Dermis blood vessel endothelial cell (primary cell): Measurements from ENCODE around the gene RNF43. TPM values are rescaled to one million over a fixed set of nuclear protein-coding genes. Genes with fewer than 3 reads are reported as not detected.
A peak's percentile ranks its signal among the peaks of the same experiment; 100 is the strongest.
"Not testable (repeated sequence)": the region's sequence is repeated elsewhere in the genome, so short reads cannot be mapped to it uniquely, and the experiment has no call there.

Source experiments
- DNase-seq: peaks from one replicate; pipeline ENCODE4 v3.0.0; 2010
- total RNA-seq: library from RNA; depleted of rRNA; stranded (reverse); fragments of >200 nt; gene quantifications from 2 replicates; pipeline ENCODE4 v1.2.3, GENCODE V29; 2014

RNF43 gene
- total RNA-seq, 1 donor from 2014 or later = not detected

GRCh38 chr17:58409432-58409831 lies 7.9 kb downstream of the RNF43 start:
- no peak for DNase-seq

- DNase-seq = no peak
These were observed 14.0 kb downstream of the RNF43 start for GRCh38 chr17:58403311-58403710.

GRCh38 chr17:58402679-58403078 lies 14.7 kb downstream of the RNF43 start:
- DNase-seq = no peak

GRCh38 chr17:58402047-58402446 lies 15.3 kb downstream of the RNF43 start:
- DNase-seq = no peak

- no peak for DNase-seq
These were observed 16.0 kb downstream of the RNF43 start for GRCh38 chr17:58401287-58401686.

- DNase-seq = no peak
These were observed 16.5 kb downstream of the RNF43 start for GRCh38 chr17:58400826-58401225.

GRCh38 chr17:58399974-58400373 lies 17.4 kb downstream of the RNF43 start:
- DNase-seq = no peak

GRCh38 chr17:58398574-58399266 lies 18.6 kb downstream of the RNF43 start:
- no peak for DNase-seq

GRCh38 chr17:58397421-58397820 lies 19.9 kb downstream of the RNF43 start:
- DNase-seq = not testable (repeated sequence)

- DNase-seq = no peak
These were observed 21.2 kb downstream of the RNF43 start for GRCh38 chr17:58396173-58396572.

- DNase-seq = no peak
These were observed 22.7 kb downstream of the RNF43 start for GRCh38 chr17:58394534-58395223.

- DNase-seq = peak; percentile 85
These were observed 25.9 kb downstream of the RNF43 start for GRCh38 chr17:58391302-58391984.

- no peak for DNase-seq
These were observed 26.4 kb downstream of the RNF43 start for GRCh38 chr17:58390884-58391283.

- DNase-seq = no peak
These were observed 28.8 kb downstream of the RNF43 start for GRCh38 chr17:58388302-58389190.

- no peak for DNase-seq
These were observed 29.5 kb downstream of the RNF43 start for GRCh38 chr17:58387834-58388233.

- DNase-seq = no peak
These were observed 30.6 kb downstream of the RNF43 start for GRCh38 chr17:58386708-58387107.

GRCh38 chr17:58385359-58385899 lies 31.9 kb downstream of the RNF43 start:
- no peak for DNase-seq

- DNase-seq = no peak
These were observed 32.4 kb downstream of the RNF43 start for GRCh38 chr17:58384897-58385296.

- DNase-seq = no peak
These were observed 33.4 kb downstream of the RNF43 start for GRCh38 chr17:58383892-58384462.

GRCh38 chr17:58382872-58383242 lies 34.5 kb downstream of the RNF43 start:
- DNase-seq = no peak

GRCh38 chr17:58382108-58382871 lies 35.0 kb downstream of the RNF43 start:
- no peak for DNase-seq
